ENCODE data around the gene ZNF423.

DNA sequence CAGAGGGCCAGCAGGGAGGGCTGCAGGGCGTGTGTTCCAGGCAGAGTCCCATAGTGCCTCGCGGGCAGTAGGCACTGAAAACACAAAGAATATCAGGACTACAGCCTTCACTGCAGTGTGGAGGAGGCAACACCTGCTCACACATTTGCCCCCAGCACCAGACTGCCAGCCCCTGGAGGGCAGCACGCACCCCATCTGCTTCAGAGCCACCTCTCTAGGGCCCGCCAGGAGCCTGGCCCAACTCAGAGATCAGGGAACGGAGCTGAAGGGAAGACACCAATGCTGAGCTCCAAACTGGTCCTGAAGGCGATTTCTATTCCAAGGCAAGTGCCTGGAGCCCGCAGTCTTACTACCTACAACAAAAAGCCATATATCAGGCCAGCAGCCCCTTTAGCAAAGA lies 130.3 kb downstream of the ZNF423 start:
- TF ChIP-seq, protein P1, sequence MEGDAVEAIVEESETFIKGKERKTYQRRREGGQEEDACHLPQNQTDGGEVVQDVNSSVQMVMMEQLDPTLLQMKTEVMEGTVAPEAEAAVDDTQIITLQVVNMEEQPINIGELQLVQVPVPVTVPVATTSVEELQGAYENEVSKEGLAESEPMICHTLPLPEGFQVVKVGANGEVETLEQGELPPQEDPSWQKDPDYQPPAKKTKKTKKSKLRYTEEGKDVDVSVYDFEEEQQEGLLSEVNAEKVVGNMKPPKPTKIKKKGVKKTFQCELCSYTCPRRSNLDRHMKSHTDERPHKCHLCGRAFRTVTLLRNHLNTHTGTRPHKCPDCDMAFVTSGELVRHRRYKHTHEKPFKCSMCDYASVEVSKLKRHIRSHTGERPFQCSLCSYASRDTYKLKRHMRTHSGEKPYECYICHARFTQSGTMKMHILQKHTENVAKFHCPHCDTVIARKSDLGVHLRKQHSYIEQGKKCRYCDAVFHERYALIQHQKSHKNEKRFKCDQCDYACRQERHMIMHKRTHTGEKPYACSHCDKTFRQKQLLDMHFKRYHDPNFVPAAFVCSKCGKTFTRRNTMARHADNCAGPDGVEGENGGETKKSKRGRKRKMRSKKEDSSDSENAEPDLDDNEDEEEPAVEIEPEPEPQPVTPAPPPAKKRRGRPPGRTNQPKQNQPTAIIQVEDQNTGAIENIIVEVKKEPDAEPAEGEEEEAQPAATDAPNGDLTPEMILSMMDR (conservative IDR thresholded peaks at IDR 0.05; ENCODE audit: low read depth, low read length) = no peak
- no peak for TF ChIP-seq EZH2 (IDR thresholded peaks at IDR 0.05; ENCODE audit: borderline replicate concordance, low read depth, low read length, poor library complexity, severe bottlenecking)
